Astrocyte (in vitro differentiated cells and primary cell): ENCODE data around the gene ACTN1. TPM values are rescaled to one million over a fixed set of nuclear protein-coding genes. Genes with fewer than 3 reads are reported as not detected.
A peak's percentile ranks its signal among the peaks of the same experiment; 100 is the strongest.

ENCODE experiments used
- DNase-seq: peaks from one replicate; pipeline ENCODE4 v3.0.0-alpha.2; 2010; ENCODE audit warnings: low read depth
- FAIRE-seq: peaks from 2 replicates; lab custom pipeline; 2011; peaks lifted over from hg19 to GRCh38; lab: Jason Lieb, UNC
- H2AFZ ChIP-seq: 2 replicates; pipeline ENCODE4 v1.6.0; 2012; ENCODE audit warnings: low read depth, low read length, inconsistent platforms
- H3K27ac ChIP-seq: 2 replicates; pipeline ENCODE4 v1.5.1; 2011; ENCODE audit warnings: low read depth, low read length, inconsistent platforms
- H3K27me3 ChIP-seq: 2 replicates; pipeline ENCODE4 v1.6.0; 2011; ENCODE audit warnings: low read length, inconsistent platforms; ENCODE audit not compliant: insufficient read depth
- H3K36me3 ChIP-seq: 2 replicates; pipeline ENCODE4 v1.5.1; 2011; ENCODE audit warnings: low read length, inconsistent platforms; ENCODE audit not compliant: insufficient read depth
- H3K4me1 ChIP-seq: 2 replicates; pipeline ENCODE4 v1.5.1; 2011; ENCODE audit warnings: low read length, inconsistent platforms; ENCODE audit not compliant: insufficient read depth
- H3K4me2 ChIP-seq: 2 replicates; pipeline ENCODE4 v1.6.0; 2012; ENCODE audit warnings: low read length, inconsistent platforms
- H3K4me3 ChIP-seq: 2 replicates; pipeline ENCODE4 v1.5.1; 2011; ENCODE audit warnings: low read depth, mild to moderate bottlenecking, low read length, inconsistent platforms; ENCODE audit not compliant: insufficient read depth
- H3K79me2 ChIP-seq: 2 replicates; pipeline ENCODE4 v1.6.0; 2012; ENCODE audit warnings: mild to moderate bottlenecking, low read length, inconsistent platforms; ENCODE audit not compliant: insufficient read depth
- H3K9ac ChIP-seq: 2 replicates; pipeline ENCODE4 v1.6.0; 2012; ENCODE audit warnings: mild to moderate bottlenecking, low read length, inconsistent platforms
- H3K9me3 ChIP-seq: 2 replicates; pipeline ENCODE4 v1.5.1; 2012; ENCODE audit warnings: low read depth, mild to moderate bottlenecking, low read length, inconsistent platforms; ENCODE audit not compliant: insufficient read depth
- H4K20me1 ChIP-seq: 2 replicates; pipeline ENCODE4 v1.6.0; 2012; ENCODE audit warnings: low read length, inconsistent platforms; ENCODE audit not compliant: insufficient read depth
- H3K27ac Mint-ChIP-seq: one replicate; pipeline ENCODE4 v1.8.0; 2021; ENCODE audit warnings: mild to moderate bottlenecking, mixed read lengths; ENCODE audit not compliant: unreplicated experiment
- H3K27me3 Mint-ChIP-seq: one replicate; pipeline ENCODE4 v1.8.0; 2021; ENCODE audit warnings: low read depth, mixed read lengths; ENCODE audit not compliant: unreplicated experiment
- H3K36me3 Mint-ChIP-seq: one replicate; pipeline ENCODE4 v1.8.0; 2021; ENCODE audit warnings: low read depth, mixed read lengths; ENCODE audit not compliant: unreplicated experiment
- H3K4me1 Mint-ChIP-seq: one replicate; pipeline ENCODE4 v1.8.0; 2021; ENCODE audit warnings: low read depth, mixed read lengths; ENCODE audit not compliant: unreplicated experiment
- H3K4me3 Mint-ChIP-seq: one replicate; pipeline ENCODE4 v1.8.0; 2021; ENCODE audit warnings: mild to moderate bottlenecking, moderate library complexity, mixed read lengths; ENCODE audit not compliant: unreplicated experiment
- H3K9me3 Mint-ChIP-seq: one replicate; pipeline ENCODE4 v1.8.0; 2021; ENCODE audit warnings: mild to moderate bottlenecking, mixed read lengths; ENCODE audit not compliant: unreplicated experiment
- EZH2 ChIP-seq: IDR thresholded peaks from 2 replicates; pipeline ENCODE4 v1.6.1; 2012; ENCODE audit warnings: mild to moderate bottlenecking, low read length, inconsistent platforms; ENCODE audit not compliant: insufficient read depth
- total RNA-seq: library from RNA; stranded (reverse); gene quantifications from 2 replicates; pipeline ENCODE4 v1.2.1, GENCODE V29; 2021
- TF ChIP-seq, protein P1 (sequence below): IDR thresholded peaks from 2 replicates; pipeline ENCODE4 v1.5.1; 2011; ENCODE audit warnings: low read depth, mild to moderate bottlenecking, inconsistent platforms, low read length, moderate library complexity; ENCODE audit not compliant: insufficient read depth

The ACTN1 gene
- total RNA-seq, 1 donor from 2014 or later = 1,163 TPM

DNA sequence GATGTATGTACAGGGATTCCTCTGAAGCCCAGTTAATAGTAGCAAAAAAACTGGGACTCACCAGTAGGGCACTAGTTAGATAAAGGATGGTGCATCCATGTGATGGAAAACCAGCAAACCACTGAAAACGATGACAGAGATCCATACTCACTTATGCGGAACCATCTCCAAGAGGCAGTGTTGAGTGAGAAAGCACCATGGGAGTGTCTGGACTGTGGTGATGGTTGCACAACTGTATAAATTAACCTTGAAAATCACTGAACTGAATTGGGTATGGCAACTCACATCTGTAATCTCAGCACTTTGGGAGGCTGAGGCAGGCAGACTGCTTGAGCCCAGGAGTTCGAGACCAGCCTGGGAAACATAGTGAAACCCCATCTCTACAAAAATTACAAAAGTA, 132.6 kb downstream of the ACTN1 start:
- TF ChIP-seq EZH2 = no peak
- TF ChIP-seq, protein P1, sequence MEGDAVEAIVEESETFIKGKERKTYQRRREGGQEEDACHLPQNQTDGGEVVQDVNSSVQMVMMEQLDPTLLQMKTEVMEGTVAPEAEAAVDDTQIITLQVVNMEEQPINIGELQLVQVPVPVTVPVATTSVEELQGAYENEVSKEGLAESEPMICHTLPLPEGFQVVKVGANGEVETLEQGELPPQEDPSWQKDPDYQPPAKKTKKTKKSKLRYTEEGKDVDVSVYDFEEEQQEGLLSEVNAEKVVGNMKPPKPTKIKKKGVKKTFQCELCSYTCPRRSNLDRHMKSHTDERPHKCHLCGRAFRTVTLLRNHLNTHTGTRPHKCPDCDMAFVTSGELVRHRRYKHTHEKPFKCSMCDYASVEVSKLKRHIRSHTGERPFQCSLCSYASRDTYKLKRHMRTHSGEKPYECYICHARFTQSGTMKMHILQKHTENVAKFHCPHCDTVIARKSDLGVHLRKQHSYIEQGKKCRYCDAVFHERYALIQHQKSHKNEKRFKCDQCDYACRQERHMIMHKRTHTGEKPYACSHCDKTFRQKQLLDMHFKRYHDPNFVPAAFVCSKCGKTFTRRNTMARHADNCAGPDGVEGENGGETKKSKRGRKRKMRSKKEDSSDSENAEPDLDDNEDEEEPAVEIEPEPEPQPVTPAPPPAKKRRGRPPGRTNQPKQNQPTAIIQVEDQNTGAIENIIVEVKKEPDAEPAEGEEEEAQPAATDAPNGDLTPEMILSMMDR = no peak
- no peak overlapping the region for H2AFZ ChIP-seq
- no peaks in the 10 kb centered on the region for H3K27me3 ChIP-seq
- H3K4me3 ChIP-seq = no peak overlapping the region
- peaks cover 2% of the 10 kb centered on the region for H3K36me3 ChIP-seq
- H3K4me1 ChIP-seq = peaks cover 5% of the 10 kb centered on the region
- DNase-seq (no peak), FAIRE-seq (no peak)
- Mint-ChIP-seq H3K9me3 (peaks cover 2% of the 10 kb centered on the region), H3K27ac (no peak overlapping the region), H3K4me3 (no peak overlapping the region), H3K36me3 (peaks cover 2% of the 10 kb centered on the region), H3K27me3 (no peaks in the 10 kb centered on the region), H3K4me1 (peaks cover 5% of the 10 kb centered on the region)
- no peak overlapping the region for H3K4me2 ChIP-seq
- H3K27ac ChIP-seq = no peak overlapping the region
- H3K9ac ChIP-seq = no peak overlapping the region
- H3K9me3 ChIP-seq = no peaks in the 10 kb centered on the region
- peaks cover 8% of the 10 kb centered on the region for H4K20me1 ChIP-seq
- no peaks in the 10 kb centered on the region for H3K79me2 ChIP-seq

- Histone ChIP-seq H4K20me1 (peaks cover 8% of the 10 kb centered on the region), H3K4me1 (peaks cover 13% of the 10 kb centered on the region), H2AFZ (no peak overlapping the region), H3K9me3 (no peaks in the 10 kb centered on the region), H3K36me3 (peaks cover 13% of the 10 kb centered on the region), H3K4me3 (no peak overlapping the region), H3K27me3 (no peaks in the 10 kb centered on the region), H3K27ac (no peak overlapping the region), H3K9ac (no peak overlapping the region), H3K79me2 (no peaks in the 10 kb centered on the region), H3K4me2 (peak overlapping the region; percentile 63)
- DNase-seq (no peak), FAIRE-seq (no peak)
- Mint-ChIP-seq H3K36me3 (peaks cover 18% of the 10 kb centered on the region), H3K27ac (no peak overlapping the region), H3K27me3 (no peaks in the 10 kb centered on the region), H3K4me1 (peaks cover 5% of the 10 kb centered on the region), H3K9me3 (peaks cover 7% of the 10 kb centered on the region), H3K4me3 (no peak overlapping the region)
- TF ChIP-seq, protein P1 = no peak
- no peak for TF ChIP-seq EZH2
These were observed 134.9 kb downstream of the ACTN1 start for GRCh38 chr14:68844210-68844545.

DNA sequence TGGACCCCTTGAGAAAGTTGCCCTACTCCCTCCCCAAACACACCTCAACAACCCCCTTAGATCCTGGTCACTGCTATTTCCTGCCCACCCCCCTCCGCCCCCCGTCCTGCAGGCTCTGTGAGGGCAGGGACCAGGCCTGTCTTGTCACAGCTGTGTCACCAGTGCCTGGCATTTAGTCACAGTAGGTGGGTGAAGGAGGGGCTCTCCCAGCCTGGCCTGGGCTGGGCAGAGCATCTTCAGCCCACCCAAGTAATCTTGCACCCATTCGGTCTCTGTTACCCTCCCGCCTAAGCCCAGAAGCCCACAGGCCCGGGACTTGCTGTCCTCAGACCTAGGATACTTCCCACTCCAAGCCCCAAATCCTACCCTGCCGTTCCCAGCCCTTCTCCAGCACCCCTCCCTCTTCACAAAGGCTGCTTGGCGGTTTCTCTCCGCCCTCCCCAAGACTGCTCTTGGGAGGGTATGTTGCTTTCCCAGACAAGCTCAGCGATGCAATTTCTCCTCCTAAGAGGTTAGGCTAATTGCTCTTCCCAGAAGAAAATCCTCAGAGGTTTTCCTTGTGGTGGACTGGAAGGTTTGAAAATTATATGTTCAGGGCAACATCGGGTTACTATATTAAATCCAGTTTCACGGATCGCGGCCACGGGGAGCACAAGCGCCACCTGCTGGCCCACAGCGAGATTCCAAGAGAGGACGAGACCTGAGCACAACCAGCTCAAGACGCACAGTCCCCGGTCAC, 135.5 kb downstream of the ACTN1 start:
- H3K9me3 ChIP-seq = no peaks in the 10 kb centered on the region
- peaks cover 22% of the 10 kb centered on the region for H3K36me3 Mint-ChIP-seq
- DNase-seq (no peak), FAIRE-seq (no peak)
- H3K4me2 ChIP-seq = peak overlapping the region; percentile 63
- H3K27me3 Mint-ChIP-seq = no peaks in the 10 kb centered on the region
- peaks cover 13% of the 10 kb centered on the region for H3K4me1 ChIP-seq
- no peak for TF ChIP-seq EZH2
- TF ChIP-seq, protein P1 = peak; percentile 90
- peaks cover 5% of the 10 kb centered on the region for H3K4me1 Mint-ChIP-seq
- H3K27me3 ChIP-seq = no peaks in the 10 kb centered on the region
- no peak overlapping the region for H3K27ac Mint-ChIP-seq
- no peak overlapping the region for H3K4me3 Mint-ChIP-seq
- H3K79me2 ChIP-seq = no peaks in the 10 kb centered on the region
- H3K9ac ChIP-seq = peak overlapping the region; percentile 36
- peaks cover 15% of the 10 kb centered on the region for H3K36me3 ChIP-seq
- H3K4me3 ChIP-seq = no peak overlapping the region
- H2AFZ ChIP-seq = peak overlapping the region; percentile 28
- H4K20me1 ChIP-seq = peaks cover 8% of the 10 kb centered on the region
- no peak overlapping the region for H3K27ac ChIP-seq
- H3K9me3 Mint-ChIP-seq = peaks cover 11% of the 10 kb centered on the region
